Endodermal cell (in vitro differentiated cells): ENCODE results near the gene TNK2. TPM values are rescaled to one million over a fixed set of nuclear protein-coding genes. Genes with fewer than 3 reads are reported as not detected.

Experiments used
- DNase-seq: peaks from one replicate; pipeline ENCODE4 v3.0.0-alpha.2; 2017
- H3K27ac ChIP-seq: 2 replicates; pipeline ENCODE4 v1.5.1; 2013; ENCODE audit warnings: mild to moderate bottlenecking, low read depth, low read length, moderate library complexity
- H3K27me3 ChIP-seq: 2 replicates; pipeline ENCODE4 v1.6.1; 2013; ENCODE audit warnings: mild to moderate bottlenecking, low read length, moderate library complexity; ENCODE audit not compliant: insufficient read depth, control insufficient read depth, poor library complexity, severe bottlenecking
- H3K36me3 ChIP-seq: 2 replicates; pipeline ENCODE4 v1.7.0; 2013; ENCODE audit warnings: mild to moderate bottlenecking, low read length, moderate library complexity; ENCODE audit not compliant: control insufficient read depth, insufficient read depth
- H3K4me1 ChIP-seq: one replicate; pipeline ENCODE4 v1.7.0; 2013; ENCODE audit warnings: low read length; ENCODE audit not compliant: control insufficient read depth, insufficient read depth
- H3K4me3 ChIP-seq: 2 replicates; pipeline ENCODE4 v1.5.1; 2013; ENCODE audit warnings: mild to moderate bottlenecking, low read length, moderate library complexity
- H3K9ac ChIP-seq: 2 replicates; pipeline ENCODE4 v1.6.1; 2013; ENCODE audit warnings: mild to moderate bottlenecking, low read length, moderate library complexity; ENCODE audit not compliant: poor library complexity, severe bottlenecking; ENCODE audit errors: extremely low read depth
- H3K9me3 ChIP-seq: 2 replicates; pipeline ENCODE4 v1.6.1; 2013; ENCODE audit warnings: mild to moderate bottlenecking, low read length, moderate library complexity; ENCODE audit not compliant: control insufficient read depth
- H3K27ac Mint-ChIP-seq: 2 replicates; pipeline ENCODE4 v1.8.0; 2020; ENCODE audit warnings: mixed read lengths
- H3K27me3 Mint-ChIP-seq: 2 replicates; pipeline ENCODE4 v1.8.0; 2021; ENCODE audit warnings: mild to moderate bottlenecking, mixed read lengths; ENCODE audit not compliant: insufficient read depth
- H3K36me3 Mint-ChIP-seq: 2 replicates; pipeline ENCODE4 v1.8.0; 2020; ENCODE audit warnings: low read depth, mixed read lengths
- H3K4me1 Mint-ChIP-seq: 2 replicates; pipeline ENCODE4 v1.8.0; 2020; ENCODE audit warnings: mixed read lengths
- H3K4me3 Mint-ChIP-seq: 2 replicates; pipeline ENCODE4 v1.8.0; 2020; ENCODE audit warnings: mild to moderate bottlenecking, moderate library complexity, mixed read lengths
- H3K9me3 Mint-ChIP-seq: 2 replicates; pipeline ENCODE4 v1.8.0; 2020; ENCODE audit warnings: mild to moderate bottlenecking, mixed read lengths
- CTCF ChIP-seq: fragments of 200-600 bp; sonication (generic); conservative IDR thresholded peaks from 2 replicates; pipeline ENCODE4 v1.5.0; 2021; ENCODE audit warnings: antibody characterized with exemption, mild to moderate bottlenecking
- WGBS, 2 experiments: methylation state at CpG; one replicate each; pipeline versions ENCODE4 v1.1.5 to v1.1.7; 2013; ENCODE audit warnings: missing lambda C conversion rate in 2 of 2, mixed read lengths in 1 of 2; ENCODE audit not compliant: insufficient coverage in 1 of 2, insufficient read length in 1 of 2; 5-methylcytosine and 5-hydroxymethylcytosine counted together
- total RNA-seq, 2 donors: library from RNA; stranded (reverse); fragmentation: NEBNext Ultra II Directional in 1 of 2; extraction: Animal tissue kit (Norgen Biotek cat#: 25700) in 1 of 2; gene quantifications; 2 replicates in 1 of 2; 3 replicates in 1 of 2; pipeline ENCODE4 v1.2.1, GENCODE V29; 2021

The TNK2 gene
- total RNA-seq, 2 donors from 2014 or later = 53.2 to 85.7 TPM

- H3K4me3 ChIP-seq = no peak overlapping the region
- H3K27ac ChIP-seq = no peak overlapping the region
- no peak overlapping the region for H3K9ac ChIP-seq
- H3K9me3 ChIP-seq = no peaks in the 10 kb centered on the region
- H3K4me1 ChIP-seq = peaks cover 4% of the 10 kb centered on the region
- DNase-seq = no peak
- H3K9me3 Mint-ChIP-seq = no peaks in the 10 kb centered on the region
- peaks cover 22% of the 10 kb centered on the region for H3K4me1 Mint-ChIP-seq
- no peaks in the 10 kb centered on the region for H3K27me3 ChIP-seq
- no peaks in the 10 kb centered on the region for H3K36me3 ChIP-seq
- H3K27me3 Mint-ChIP-seq = peaks cover 3% of the 10 kb centered on the region
- WGBS, 2 experiments = 87 to 92% methylated on average over 8 to 15 of the region's 15 CpGs
- H3K36me3 Mint-ChIP-seq = no peaks in the 10 kb centered on the region
- TF ChIP-seq CTCF = no peak
- no peak overlapping the region for H3K27ac Mint-ChIP-seq
- H3K4me3 Mint-ChIP-seq = no peak overlapping the region
These were observed 51.8 kb downstream of the TNK2 start for GRCh38 chr3:195856410-195857084.

- H3K4me1 ChIP-seq = peaks cover 4% of the 10 kb centered on the region
- Mint-ChIP-seq H3K27ac (no peak overlapping the region), H3K9me3 (no peaks in the 10 kb centered on the region), H3K27me3 (peaks cover 7% of the 10 kb centered on the region), H3K4me3 (no peak overlapping the region), H3K4me1 (peaks cover 18% of the 10 kb centered on the region), H3K36me3 (peaks cover under 1% of the 10 kb centered on the region)
- H3K36me3 ChIP-seq = no peaks in the 10 kb centered on the region
- no peaks in the 10 kb centered on the region for H3K27me3 ChIP-seq
- no peak overlapping the region for H3K27ac ChIP-seq
- 89% methylated on average over 11 to 12 of the region's 13 CpGs for WGBS, 2 experiments
- TF ChIP-seq CTCF = peak; percentile 60
- H3K9me3 ChIP-seq = no peaks in the 10 kb centered on the region
- no peak overlapping the region for H3K4me3 ChIP-seq
- DNase-seq = no peak
- no peak overlapping the region for H3K9ac ChIP-seq
These were observed 52.6 kb downstream of the TNK2 start for GRCh38 chr3:195855471-195856409.

- no peaks in the 10 kb centered on the region for H3K27me3 ChIP-seq
- no peak for TF ChIP-seq CTCF
- no peak overlapping the region for H3K4me3 Mint-ChIP-seq
- no peaks in the 10 kb centered on the region for H3K9me3 ChIP-seq
- no peak overlapping the region for H3K4me3 ChIP-seq
- H3K4me1 ChIP-seq = no peaks in the 10 kb centered on the region
- no peak overlapping the region for H3K27ac Mint-ChIP-seq
- peaks cover 2% of the 10 kb centered on the region for H3K36me3 Mint-ChIP-seq
- no peak overlapping the region for H3K9ac ChIP-seq
- WGBS, 2 experiments = 84 to 87% methylated on average over 6 to 9 of the region's 9 CpGs
- no peaks in the 10 kb centered on the region for H3K9me3 Mint-ChIP-seq
- no peaks in the 10 kb centered on the region for H3K36me3 ChIP-seq
- no peak overlapping the region for H3K27ac ChIP-seq
- DNase-seq = no peak
- peaks cover 7% of the 10 kb centered on the region for H3K27me3 Mint-ChIP-seq
- peaks cover 8% of the 10 kb centered on the region for H3K4me1 Mint-ChIP-seq
These were observed 53.6 kb downstream of the TNK2 start for GRCh38 chr3:195854628-195855294.
